CD4-positive, alpha-beta memory T cell (primary cell): ENCODE measurements around the gene RNU4-1. TPM values are rescaled to one million over a fixed set of nuclear protein-coding genes. Genes with fewer than 3 reads are reported as not detected.

Experiments used
- CTCF ChIA-PET: fragments of 350-600 bp; sonication (Branson Sonifier 250); formaldehyde crosslinking; loops from one replicate; lab custom pipeline; 2021; ENCODE audit warnings: inconsistent platforms; ENCODE audit not compliant: partially characterized antibody; lab: Charles Lee
- POLR2A ChIA-PET: fragments of 350-600 bp; sonication (Branson Sonifier 250); formaldehyde crosslinking; loops from one replicate; lab custom pipeline; 2021; ENCODE audit not compliant: partially characterized antibody; lab: Charles Lee
- DNase-seq, 5 donors: peaks; one replicate each; pipeline versions ENCODE4 v3.0.0 to v3.0.0-alpha.2; 2020 to 2022; ENCODE audit warnings: mixed read lengths in 1 of 5
- H3K27ac ChIP-seq: one replicate; pipeline ENCODE4 v1.7.0; 2013; ENCODE audit warnings: low read depth, low read length
- H3K27me3 ChIP-seq: 2 replicates; pipeline ENCODE4 v1.7.0; 2013; ENCODE audit warnings: mild to moderate bottlenecking, low read length, moderate library complexity; ENCODE audit not compliant: insufficient read depth
- H3K36me3 ChIP-seq: 2 replicates; pipeline ENCODE4 v1.7.0; 2013; ENCODE audit warnings: mild to moderate bottlenecking, low read length, moderate library complexity; ENCODE audit not compliant: insufficient read depth
- H3K4me1 ChIP-seq: 2 replicates; pipeline ENCODE4 v1.7.0; 2013; ENCODE audit warnings: mild to moderate bottlenecking, low read length, moderate library complexity; ENCODE audit not compliant: insufficient read depth
- H3K4me3 ChIP-seq, 2 donors: one replicate each; pipeline ENCODE4 v1.7.0; 2013; ENCODE audit warnings: low read length in 2 of 2, mild to moderate bottlenecking in 1 of 2
- H3K9me3 ChIP-seq, 2 donors: one replicate each; pipeline ENCODE4 v1.7.0; 2013; ENCODE audit warnings: low read length in 2 of 2, control low read depth in 1 of 2; ENCODE audit not compliant: control insufficient read depth in 1 of 2
- H3K27ac Mint-ChIP-seq, 7 donors: one replicate each; pipeline ENCODE4 v1.8.0; 2020 to 2021; ENCODE audit warnings: mixed read lengths in 7 of 7, mild to moderate bottlenecking in 6 of 7, inconsistent platforms in 3 of 7, moderate library complexity in 3 of 7
- H3K27me3 Mint-ChIP-seq, 2 donors: one replicate each; pipeline ENCODE4 v1.8.0; 2020 to 2021; ENCODE audit warnings: mixed read lengths in 2 of 2
- H3K36me3 Mint-ChIP-seq, 2 donors: one replicate each; pipeline ENCODE4 v1.8.0; 2020 to 2021; ENCODE audit warnings: mixed read lengths in 2 of 2, inconsistent platforms in 1 of 2, mild to moderate bottlenecking in 1 of 2
- H3K4me1 Mint-ChIP-seq, 4 donors: one replicate each; pipeline ENCODE4 v1.8.0; 2020 to 2021; ENCODE audit warnings: mixed read lengths in 4 of 4, mild to moderate bottlenecking in 1 of 4
- H3K4me3 Mint-ChIP-seq, 8 donors: one replicate each; pipeline ENCODE4 v1.8.0; 2020 to 2021; ENCODE audit warnings: mixed read lengths in 8 of 8, mild to moderate bottlenecking in 7 of 8, moderate library complexity in 6 of 8, inconsistent platforms in 3 of 8
- H3K9me3 Mint-ChIP-seq, 8 donors: one replicate each; pipeline ENCODE4 v1.8.0; 2020 to 2021; ENCODE audit warnings: mixed read lengths in 8 of 8, mild to moderate bottlenecking in 5 of 8, inconsistent platforms in 3 of 8, moderate library complexity in 1 of 8
- intact Hi-C: fragments of 100-400 bp; cut with micrococcal nuclease; formaldehyde crosslinking; loops from one replicate; pipeline ENCODE4 v1.15.1; 2023
- polyA plus RNA-seq, 2 donors: library from polyadenylated mRNA; unstranded; fragments of 300-500 nt; fragmentation: Illumina TruSeq; gene quantifications; one replicate each; pipeline ENCODE4 v1.2.3, GENCODE V29; 2021
- total RNA-seq, 2 experiments: library from RNA; stranded (reverse); gene quantifications; one replicate each; pipeline ENCODE4 v1.2.3, GENCODE V29; 2021

The RNU4-1 gene
- total and polyA plus RNA-seq, 4 experiments from 2014 or later, result 925 to 1,200 TPM; not detected in 2

DNA sequence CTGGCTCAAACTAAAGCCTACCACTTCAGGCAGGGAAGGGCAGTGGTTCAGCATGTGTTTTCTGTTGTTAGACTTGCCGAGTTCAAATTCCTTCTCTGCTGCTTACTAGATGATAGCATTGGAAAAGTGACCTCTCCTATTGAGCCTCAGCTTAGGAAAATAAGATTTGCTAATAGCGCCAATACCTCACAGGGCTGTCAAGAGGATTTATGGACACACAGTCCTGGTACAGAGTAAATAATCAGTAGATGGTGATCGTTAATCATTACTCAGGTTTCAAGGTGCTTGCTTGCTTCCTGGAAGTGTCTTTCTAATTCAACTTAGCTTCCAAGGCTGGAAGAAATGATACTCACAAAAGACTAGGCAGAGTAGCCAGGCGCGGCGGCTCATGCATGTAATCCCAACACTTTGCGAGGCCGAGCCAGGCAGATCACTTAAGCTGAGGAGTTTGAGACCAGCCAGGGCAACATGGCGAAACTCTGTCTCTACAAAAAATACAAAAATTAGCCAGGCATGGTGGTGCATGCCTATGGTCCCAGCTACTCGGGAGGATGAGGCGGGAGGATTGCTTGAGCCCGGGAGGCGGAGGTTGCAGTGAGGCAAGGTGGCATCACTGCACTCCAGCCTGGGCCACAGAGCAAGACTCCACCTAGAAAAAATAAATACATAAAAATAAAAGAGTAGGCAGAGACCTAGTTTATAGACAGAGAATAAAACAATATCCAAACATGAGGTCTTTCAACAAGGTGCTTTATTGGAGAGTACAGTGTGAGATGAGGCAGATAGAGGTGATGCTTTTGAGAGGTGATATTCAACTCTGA, 28.6 kb upstream of the RNU4-1 start:
- peaks cover 9% of the 10 kb centered on the region for H3K4me1 ChIP-seq
- Mint-ChIP-seq H3K27ac (no peak overlapping the region), H3K27me3 (peaks cover 0 to 3% of the 10 kb centered on the region in 2 donors), H3K36me3 (peaks cover 0 to 4% of the 10 kb centered on the region in 2 donors), H3K9me3 (no peaks in the 10 kb centered on the region), H3K4me1 (peaks cover 13 to 22% (median 18%) of the 10 kb centered on the region in 4 donors), H3K4me3 (no peak overlapping the region)
- no peaks in the 10 kb centered on the region for H3K9me3 ChIP-seq
- H3K4me3 ChIP-seq, result no peak overlapping the region
- no peak for DNase-seq
- H3K36me3 ChIP-seq, result no peaks in the 10 kb centered on the region
- no peaks in the 10 kb centered on the region for H3K27me3 ChIP-seq
- intact Hi-C loops, result loop anchor here (10.0 kb wide), 1 partner anchor 773 kb away; no protein-coding TSS in a partner anchor
- CTCF ChIA-PET, result interaction anchor here (1.2 to 1.8 kb wide), 3 partner anchors 9 to 29 kb away, joined by 3 to 13 read pairs (median 4); partner anchors contain the start of genes RNU4-2 and SIRT4
- POLR2A ChIA-PET, result interaction anchor here (1.0 kb wide), 1 partner anchor 120 kb away, joined by 3 read pairs; no protein-coding TSS in a partner anchor
- no peak overlapping the region for H3K27ac ChIP-seq

DNA sequence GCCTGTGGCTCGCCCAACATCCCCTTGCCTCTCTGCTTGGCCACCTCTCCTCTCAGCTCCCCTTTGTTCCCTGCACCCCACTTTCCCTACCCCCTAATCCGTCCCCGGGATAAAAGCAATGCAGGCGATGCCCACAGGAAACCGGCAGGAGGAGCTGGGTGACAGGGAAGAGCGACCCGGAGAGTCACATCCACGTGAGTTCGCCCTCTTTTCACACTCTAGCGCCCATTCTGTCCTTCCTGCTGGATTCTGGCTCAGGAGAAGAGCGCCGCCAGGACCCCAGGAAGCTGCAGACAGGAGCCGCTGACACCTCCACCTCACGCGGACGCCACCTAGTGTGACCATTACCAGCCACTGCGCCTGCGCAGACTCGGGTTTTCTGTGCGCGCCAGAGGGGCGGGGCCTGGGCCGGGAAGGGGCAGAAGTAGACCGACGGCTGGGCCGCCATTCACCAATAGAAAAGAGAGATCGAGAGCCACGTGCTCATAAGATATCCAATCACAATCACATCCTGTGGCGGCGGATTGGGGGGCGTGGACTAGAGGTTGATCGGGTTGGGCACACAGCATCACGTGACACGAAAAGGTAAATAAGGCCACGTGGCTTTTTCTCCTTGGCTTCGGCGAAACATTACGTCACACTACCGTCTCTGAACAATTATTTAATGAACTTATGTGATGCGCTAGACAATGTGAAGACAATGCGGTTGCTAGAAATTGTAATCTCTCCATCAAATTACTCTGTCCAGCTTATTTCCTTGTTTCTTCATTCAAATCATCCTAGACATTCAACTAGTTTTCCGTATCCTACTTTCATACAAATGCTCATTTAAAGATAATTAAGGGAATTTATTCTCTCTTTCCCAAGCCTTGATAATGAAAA, 24.4 kb upstream of the RNU4-1 start:
- peak overlapping the region; percentile 81 for H3K27ac ChIP-seq
- peak; percentile 100 for DNase-seq
- peaks cover 10% of the 10 kb centered on the region for H3K4me1 ChIP-seq
- Mint-ChIP-seq H3K9me3 (no peaks in the 10 kb centered on the region), H3K27me3 (no peaks in the 10 kb centered on the region), H3K27ac (peak overlapping the region; percentile 90 to 99 (median 98)), H3K36me3 (no peaks in the 10 kb centered on the region), H3K4me1 (peaks cover 11 to 16% (median 14%) of the 10 kb centered on the region in 4 donors), H3K4me3 (peak overlapping the region; percentile 87 to 95 (median 92))
- intact Hi-C loops, result loop anchor here (1.0 to 5.0 kb wide), 7 partner anchors 15 to 369 kb away; partner anchors contain the start of genes COX6A1, POP5, RNF10 and SIRT4
- peak overlapping the region; percentile 42 to 65 for H3K4me3 ChIP-seq
- no peaks in the 10 kb centered on the region for H3K36me3 ChIP-seq
- ChIA-PET POLR2A (interaction anchor here (0.7 to 6.9 kb wide), 10 partner anchors 10 to 219 kb away, joined by 3 to 113 read pairs (median 4); partner anchors contain the start of genes COX6A1, PLA2G1B, RNU4-1 and RNU4-2), CTCF (interaction anchor here (1.0 to 5.7 kb wide), 8 partner anchors 14 to 204 kb away, joined by 3 to 69 read pairs (median 4); partner anchors contain the start of genes RNU4-1, RNU4-2, RPLP0 and SIRT4)
- H3K9me3 ChIP-seq, result no peaks in the 10 kb centered on the region
- H3K27me3 ChIP-seq, result no peaks in the 10 kb centered on the region

DNA sequence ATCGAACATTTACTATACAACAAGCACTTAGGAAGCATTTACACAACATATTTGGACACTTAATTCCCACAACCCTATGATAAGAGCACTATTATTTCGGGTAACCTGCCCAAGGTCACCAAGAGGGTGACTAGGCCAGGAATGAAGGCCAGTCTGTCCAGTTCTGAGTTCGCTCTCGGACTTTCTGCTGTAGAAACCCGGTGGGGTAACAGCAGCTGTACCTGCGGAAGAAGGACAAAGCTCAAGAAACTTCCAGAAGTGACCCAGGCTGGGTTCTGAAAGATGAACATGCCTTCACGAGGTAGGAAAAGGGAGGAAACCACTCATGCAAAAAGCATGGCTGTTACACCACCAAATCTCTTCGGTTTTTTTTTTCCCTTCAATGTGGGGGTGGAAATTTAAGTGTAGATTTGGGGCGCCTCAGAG, 23.8 kb upstream of the RNU4-1 start:
- H3K36me3 Mint-ChIP-seq, result no peaks in the 10 kb centered on the region
- peak overlapping the region; percentile 42 to 65 for H3K4me3 ChIP-seq
- no peaks in the 10 kb centered on the region for H3K27me3 Mint-ChIP-seq
- peak overlapping the region; percentile 87 to 95 (median 92) for H3K4me3 Mint-ChIP-seq
- H3K4me1 Mint-ChIP-seq, result peaks cover 11 to 16% (median 14%) of the 10 kb centered on the region in 4 donors
- peak overlapping the region; percentile 90 to 99 (median 98) for H3K27ac Mint-ChIP-seq
- peaks cover 10% of the 10 kb centered on the region for H3K4me1 ChIP-seq
- H3K27ac ChIP-seq, result peak overlapping the region; percentile 81
- no peak for DNase-seq
- ChIA-PET POLR2A (interaction anchor here (0.7 to 6.9 kb wide), 9 partner anchors 9 to 219 kb away, joined by 3 to 113 read pairs (median 5); partner anchors contain the start of genes COX6A1, RNU4-1, RNU4-2 and RPLP0), CTCF (interaction anchor here (0.7 to 5.7 kb wide), 10 partner anchors 9 to 441 kb away, joined by 3 to 69 read pairs (median 4); partner anchors contain the start of genes RNU4-1, RNU4-2, RPLP0 and SIRT4)
- H3K36me3 ChIP-seq, result no peaks in the 10 kb centered on the region
- H3K9me3 Mint-ChIP-seq, result no peaks in the 10 kb centered on the region
- H3K27me3 ChIP-seq, result no peaks in the 10 kb centered on the region
- intact Hi-C loops, result loop anchor here (1.0 to 5.0 kb wide), 7 partner anchors 15 to 369 kb away; partner anchors contain the start of genes COX6A1, POP5, RNF10 and SIRT4
- H3K9me3 ChIP-seq, result no peaks in the 10 kb centered on the region

DNA sequence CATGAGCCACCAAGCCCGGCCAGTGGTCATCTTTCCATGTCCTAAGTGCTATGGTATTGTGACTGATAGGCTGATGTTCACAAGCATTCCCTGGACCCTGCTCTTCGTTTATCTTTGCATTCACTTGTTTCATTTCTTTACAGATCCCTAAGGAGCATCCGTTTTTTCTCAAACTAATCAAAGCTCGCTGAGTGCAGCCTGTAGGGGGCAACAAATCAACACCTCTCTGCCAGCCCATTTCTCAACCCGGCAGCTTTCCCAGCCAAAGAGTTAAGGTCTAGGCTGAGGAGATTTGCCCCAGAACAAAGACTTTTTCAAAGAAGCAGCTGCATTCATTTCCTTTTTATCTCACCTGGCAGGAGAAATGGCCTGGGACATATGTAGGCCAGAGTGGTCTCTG, 21.2 kb upstream of the RNU4-1 start:
- H3K9me3 Mint-ChIP-seq, result no peaks in the 10 kb centered on the region
- H3K36me3 Mint-ChIP-seq, result no peaks in the 10 kb centered on the region
- DNase-seq, result no peak
- Histone ChIP-seq H3K27ac (no peak overlapping the region), H3K27me3 (no peaks in the 10 kb centered on the region), H3K4me3 (no peak overlapping the region), H3K36me3 (no peaks in the 10 kb centered on the region), H3K4me1 (peaks cover 10% of the 10 kb centered on the region), H3K9me3 (no peaks in the 10 kb centered on the region)
- no peak overlapping the region for H3K4me3 Mint-ChIP-seq
- H3K4me1 Mint-ChIP-seq, result peaks cover 12 to 16% (median 14%) of the 10 kb centered on the region in 4 donors
- CTCF ChIA-PET, result interaction anchor here (5.7 kb wide), 1 partner anchor 11 kb away, joined by 69 read pairs; the partner anchor contains the start of gene SIRT4
- no peak overlapping the region for H3K27ac Mint-ChIP-seq
- POLR2A ChIA-PET, result interaction anchor here (1.1 to 6.9 kb wide), 2 partner anchors 12 to 23 kb away, joined by 4 to 113 read pairs; partner anchors contain the start of genes RNU4-1, RNU4-2 and SIRT4
- intact Hi-C loops, result no loop called here
- H3K27me3 Mint-ChIP-seq, result no peaks in the 10 kb centered on the region

DNA sequence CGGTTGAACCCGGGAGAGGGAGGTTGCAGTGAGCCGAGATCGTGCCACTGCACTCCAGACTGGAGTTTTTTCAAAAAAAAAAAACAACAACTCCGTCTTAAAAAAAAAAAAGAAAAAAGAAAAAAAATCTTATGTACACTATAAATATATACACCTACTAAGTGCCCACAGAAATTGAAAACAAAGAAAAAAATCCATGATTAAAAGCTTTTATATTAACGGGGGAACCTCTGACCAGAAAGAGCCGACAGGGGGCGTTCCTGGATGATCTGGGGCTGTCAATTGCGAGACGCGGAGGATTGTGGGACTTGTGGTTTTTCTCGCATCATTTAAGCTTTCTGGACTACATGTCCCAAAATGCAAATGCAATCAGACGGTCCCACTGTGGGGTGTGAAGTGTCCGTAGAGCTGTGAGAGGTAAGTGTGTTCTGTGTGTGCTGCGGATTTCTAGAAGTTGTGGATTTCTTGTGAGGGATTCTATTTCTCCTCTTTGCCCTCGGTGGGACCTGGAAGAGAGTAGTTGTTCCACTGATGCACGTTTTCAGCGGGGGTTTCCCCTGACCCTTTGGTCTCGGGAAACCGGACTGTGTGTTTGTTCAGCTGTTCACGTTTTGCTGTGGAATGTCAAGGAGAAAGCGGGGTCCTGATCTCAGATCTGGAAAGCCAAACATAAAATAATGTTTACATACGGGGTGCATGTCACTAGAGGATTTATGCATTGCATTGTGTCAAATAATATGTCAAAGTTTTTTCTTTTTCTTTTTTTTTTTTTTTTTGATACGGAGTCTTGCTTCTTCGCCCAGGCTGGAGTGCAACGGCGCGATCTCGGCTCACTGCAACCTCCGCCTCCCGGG, 9.2 kb upstream of the RNU4-1 start, which contains the start of gene SIRT4:
SIRT4 (plus strand) TSS at position 360 of the 854 bp plus-strand sequence. CDS start 1,241 bp downstream, outside the sequence.
- no peaks in the 10 kb centered on the region for H3K9me3 ChIP-seq
- no peaks in the 10 kb centered on the region for H3K27me3 Mint-ChIP-seq
- CTCF ChIA-PET, result interaction anchor here (0.6 to 3.9 kb wide), 23 partner anchors 8 to 257 kb away, joined by 3 to 69 read pairs (median 4); partner anchors contain the start of genes RNU4-1, RNU4-2, RPLP0 and SRSF9
- no peaks in the 10 kb centered on the region for H3K36me3 ChIP-seq
- peak; percentile 87 to 91 (median 88) for DNase-seq
- H3K4me3 Mint-ChIP-seq, result peak within 1 kb of the TSS; percentile 93 to 98 (median 96)
- POLR2A ChIA-PET, result interaction anchor here (0.7 to 4.4 kb wide), 25 partner anchors 8 to 411 kb away, joined by 3 to 207 read pairs (median 4); partner anchors contain the start of genes COQ5, DYNLL1, PLA2G1B and POP5
- H3K27ac Mint-ChIP-seq, result peak within 1 kb of the TSS; percentile 77 to 95 (median 93)
- peaks cover 0 to 2% of the 10 kb centered on the region in 2 donors for H3K36me3 Mint-ChIP-seq
- H3K4me1 Mint-ChIP-seq, result peaks cover 6 to 10% (median 8%) of the 10 kb centered on the region in 4 donors
- no peaks in the 10 kb centered on the region for H3K27me3 ChIP-seq
- no peaks in the 10 kb centered on the region for H3K9me3 Mint-ChIP-seq
- H3K4me3 ChIP-seq, result peak within 1 kb of the TSS; percentile 65 to 94
- H3K4me1 ChIP-seq, result peaks cover 3% of the 10 kb centered on the region
- intact Hi-C loops, result loop anchor here (1.0 kb wide), 2 partner anchors 9 to 15 kb away; partner anchors contain the start of gene RNU4-1
- H3K27ac ChIP-seq, result peak within 1 kb of the TSS; percentile 62
